Sigmoid colon (tissue), 4 donors: ENCODE results near the gene GNAS-AS1.

Source experiments
- EP300 ChIP-seq, 4 donors: sonication (generic); formaldehyde crosslinking; IDR thresholded peaks; one replicate each; pipeline ENCODE4 v1.6.1; 2017; ENCODE audit warnings: antibody characterized with exemption in 4 of 4
- POLR2A ChIP-seq, 2 donors: fragments of 450-650 bp; IDR thresholded peaks; one replicate each; pipeline ENCODE4 v1.6.1; 2016; ENCODE audit warnings: antibody characterized with exemption in 2 of 2, mild to moderate bottlenecking in 2 of 2, moderate library complexity in 2 of 2
- POLR2AphosphoS5 ChIP-seq, 4 donors: sonication (generic); formaldehyde crosslinking; IDR thresholded peaks; one replicate each; pipeline ENCODE4 v1.6.1; 2017; ENCODE audit warnings: antibody characterized with exemption in 4 of 4
- TF ChIP-seq, protein P1 (sequence below), 4 experiments: fragments of 450-650 bp in 3 of 4; fragments of 200-600 bp in 1 of 4; IDR thresholded peaks; one replicate each; pipeline ENCODE4 v1.5.1; 2016 to 2019; ENCODE audit warnings: antibody characterized with exemption in 4 of 4, mild to moderate bottlenecking in 3 of 4, moderate library complexity in 2 of 4

- no peak for TF ChIP-seq POLR2AphosphoS5 (IDR thresholded peaks at IDR 0.05)
- TF ChIP-seq, protein P1, sequence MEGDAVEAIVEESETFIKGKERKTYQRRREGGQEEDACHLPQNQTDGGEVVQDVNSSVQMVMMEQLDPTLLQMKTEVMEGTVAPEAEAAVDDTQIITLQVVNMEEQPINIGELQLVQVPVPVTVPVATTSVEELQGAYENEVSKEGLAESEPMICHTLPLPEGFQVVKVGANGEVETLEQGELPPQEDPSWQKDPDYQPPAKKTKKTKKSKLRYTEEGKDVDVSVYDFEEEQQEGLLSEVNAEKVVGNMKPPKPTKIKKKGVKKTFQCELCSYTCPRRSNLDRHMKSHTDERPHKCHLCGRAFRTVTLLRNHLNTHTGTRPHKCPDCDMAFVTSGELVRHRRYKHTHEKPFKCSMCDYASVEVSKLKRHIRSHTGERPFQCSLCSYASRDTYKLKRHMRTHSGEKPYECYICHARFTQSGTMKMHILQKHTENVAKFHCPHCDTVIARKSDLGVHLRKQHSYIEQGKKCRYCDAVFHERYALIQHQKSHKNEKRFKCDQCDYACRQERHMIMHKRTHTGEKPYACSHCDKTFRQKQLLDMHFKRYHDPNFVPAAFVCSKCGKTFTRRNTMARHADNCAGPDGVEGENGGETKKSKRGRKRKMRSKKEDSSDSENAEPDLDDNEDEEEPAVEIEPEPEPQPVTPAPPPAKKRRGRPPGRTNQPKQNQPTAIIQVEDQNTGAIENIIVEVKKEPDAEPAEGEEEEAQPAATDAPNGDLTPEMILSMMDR (IDR thresholded peaks at IDR 0.05) = no peak
- TF ChIP-seq POLR2A (IDR thresholded peaks at IDR 0.05) = no peak
- TF ChIP-seq EP300 (IDR thresholded peaks at IDR 0.05) = no peak
Measured at GRCh38 chr20:58841539-58842264, 9.0 kb downstream of the GNAS-AS1 start.
